Measurements from ENCODE around the gene CD52. TPM values are rescaled to one million over a fixed set of nuclear protein-coding genes. Genes with fewer than 3 reads are reported as not detected.

CD52 gene
- polyA plus RNA-seq, 1 of the 3 experiments (the other 2 are of a cell fraction): not detected

- Histone ChIP-seq H3K27ac (ENCODE audit: low read depth in 2 of 2, low read length in 1 of 2) (no peak overlapping the region), H3K4me3 (ENCODE audit: low read depth in 2 of 2, low read length in 1 of 2) (no peak overlapping the region), H3K9me2 (no peaks in the 10 kb centered on the region), H4K20me1 (ENCODE audit: insufficient read depth) (no peaks in the 10 kb centered on the region), H3K9ac (no peak overlapping the region), H3K36me3 (replicated peaks in 1 of 2; ENCODE audit: control insufficient read depth in 1 of 2, insufficient read depth in 2 of 2, low read length in 1 of 2) (no peaks in the 10 kb centered on the region), H3K9me3 (no peaks in the 10 kb centered on the region), H2AFZ (ENCODE audit: low read depth) (no peak overlapping the region), H3K4me2 (no peak overlapping the region), H3F3A (replicated peaks; ENCODE audit: insufficient read depth) (no peaks in the 10 kb centered on the region), H3K79me2 (ENCODE audit: insufficient read depth) (no peaks in the 10 kb centered on the region), H3K27me3 (ENCODE audit: insufficient read depth) (no peaks in the 10 kb centered on the region), H3K4me1 (ENCODE audit: control insufficient read depth in 1 of 2, insufficient read depth in 2 of 2, low read depth in 1 of 2, low read length in 1 of 2) (no peaks in the 10 kb centered on the region)
- ChIA-PET CTCF (interaction anchor here (1.6 to 11.9 kb wide), 3 partner anchors 11 to 65 kb away, joined by 3 to 99 read pairs (median 21); no protein-coding TSS in a partner anchor), POLR2A (no interaction called here)
- DNase-seq: no peak
- no peak for TF ChIP-seq RAD21 (IDR thresholded peaks at IDR 0.05; ENCODE audit: low read length)
- TF ChIP-seq TAF1 (IDR thresholded peaks at IDR 0.05; ENCODE audit: borderline replicate concordance, low read depth, low read length): no peak
- TF ChIP-seq RXRA (IDR thresholded peaks at IDR 0.05; ENCODE audit: borderline replicate concordance, low read depth): no peak
- TF ChIP-seq FOXJ3 (CRISPR knock-in tag; IDR thresholded peaks at IDR 0.05): no peak
- TF ChIP-seq NFIC (IDR thresholded peaks at IDR 0.05; ENCODE audit: borderline replicate concordance): no peak
- TF ChIP-seq MEF2A (IDR thresholded peaks at IDR 0.05; ENCODE audit: borderline replicate concordance, low read depth): no peak
- no peak for TF ChIP-seq CHD2 (IDR thresholded peaks at IDR 0.05; ENCODE audit: low read length, partially characterized antibody)
- no peak for TF ChIP-seq SIN3A (IDR thresholded peaks at IDR 0.05; ENCODE audit: borderline replicate concordance, low read depth, low read length)
- no peak for TF ChIP-seq CTCF (IDR thresholded peaks at IDR 0.05)
- no peak for TF ChIP-seq TCF12 (IDR thresholded peaks at IDR 0.05)
- no peak for TF ChIP-seq FOSL2 (IDR thresholded peaks at IDR 0.05; ENCODE audit: borderline replicate concordance, low read depth)
- no peak for TF ChIP-seq YY1 (IDR thresholded peaks at IDR 0.05; ENCODE audit: low read depth)
- TF ChIP-seq GABPA (IDR thresholded peaks at IDR 0.05; ENCODE audit: low read depth): no peak
- TF ChIP-seq MAX (IDR thresholded peaks at IDR 0.05; ENCODE audit: low read depth): no peak
- no peak for TF ChIP-seq ELF1 (IDR thresholded peaks at IDR 0.05)
- no peak for TF ChIP-seq RCOR1 (IDR thresholded peaks at IDR 0.05; ENCODE audit: low read length)
- no peak for TF ChIP-seq NRF1 (IDR thresholded peaks at IDR 0.05; ENCODE audit: low read depth, low read length)
- no peak for TF ChIP-seq PBX3 (IDR thresholded peaks at IDR 0.05)
- TF ChIP-seq FOXM1 (IDR thresholded peaks at IDR 0.05; ENCODE audit: low read depth): no peak
- 68% methylated on average over 5 of the region's 5 CpGs for WGBS (ENCODE audit: low lambda C conversion rate)
These were observed 34.6 kb downstream of the CD52 start for GRCh38 chr1:26352338-26352679.
